OCI-LY7 (cell line): ENCODE measurements around the gene TGFBI.

Experiments used
- CTCF ChIP-seq: fragments of 200-600 bp; sonication (generic); conservative IDR thresholded peaks from 2 replicates; pipeline ENCODE4 v1.5.1; 2014; ENCODE audit warnings: mild to moderate bottlenecking, antibody characterized with exemption, low read length, moderate library complexity, mixed read lengths
- EZH2phosphoT487 ChIP-seq: fragments of 200-600 bp; sonication (generic); IDR thresholded peaks from 2 replicates; pipeline ENCODE4 v1.6.1; 2018; ENCODE audit warnings: low read depth, borderline replicate concordance, mild to moderate bottlenecking, mixed run types, antibody characterized with exemption, low read length, moderate library complexity, mixed read lengths

- no peak for TF ChIP-seq CTCF
- TF ChIP-seq EZH2phosphoT487: no peak
These were observed 2.3 kb downstream of the TGFBI start for GRCh38 chr5:136030956-136031611.
